Adrenal gland (tissue), 5 donors: ENCODE results near the gene PIMREG.

Source experiments
- CTCF ChIP-seq, 6 experiments: fragments of 450-650 bp in 4 of 6; fragments of 200-600 bp in 2 of 6; sonication (generic) in 1 of 6; IDR thresholded peaks; 1 replicate in 5 of 6; 2 replicates in 1 of 6; pipeline versions ENCODE4 v1.5.1 to v1.8.0; 2016 to 2021; ENCODE audit warnings: antibody characterized with exemption in 6 of 6, mild to moderate bottlenecking in 2 of 6, moderate library complexity in 1 of 6
- POLR2A ChIP-seq, 2 donors: fragments of 450-650 bp; IDR thresholded peaks; one replicate each; pipeline ENCODE4 v1.6.1; 2017; ENCODE audit warnings: antibody characterized with exemption in 2 of 2, mild to moderate bottlenecking in 2 of 2, moderate library complexity in 1 of 2
- donor health status: DM: no; HTN: no; CAD: no.

GRCh38 chr17:6460531-6461161 is 16.4 kb downstream of the PIMREG start:
- TF ChIP-seq CTCF (IDR thresholded peaks at IDR 0.05) (no peak), POLR2A (IDR thresholded peaks at IDR 0.05) (no peak)
